Spleen (tissue), 7 donors: ENCODE data around the gene TNFRSF13B.

ENCODE experiments used
- POLR2A ChIP-seq, 3 donors: fragments of 450-650 bp; IDR thresholded peaks; one replicate each; pipeline ENCODE4 v1.5.1; 2017; ENCODE audit warnings: antibody characterized with exemption in 3 of 3, mild to moderate bottlenecking in 1 of 3
- TF ChIP-seq, protein P1 (sequence below), 11 experiments: fragments of 200-600 bp in 7 of 11; fragments of 450-650 bp in 4 of 11; sonication (generic) in 4 of 11; IDR thresholded peaks in 8 of 11; conservative IDR thresholded peaks in 3 of 11; 1 replicate in 7 of 11; 2 replicates in 4 of 11; pipeline versions ENCODE4 v1.4.0 to v1.8.0; 2016 to 2021; ENCODE audit warnings: antibody characterized with exemption in 11 of 11, inconsistent platforms in 4 of 11, mild to moderate bottlenecking in 1 of 11
- donor health status: DM: no; HTN: no; CAD: no; lungs with moderate emphysema.
- donor health status: DM: no; HTN: no; CAD: no.
- donor health status: DM: no; HTN: no; CAD: no.

DNA sequence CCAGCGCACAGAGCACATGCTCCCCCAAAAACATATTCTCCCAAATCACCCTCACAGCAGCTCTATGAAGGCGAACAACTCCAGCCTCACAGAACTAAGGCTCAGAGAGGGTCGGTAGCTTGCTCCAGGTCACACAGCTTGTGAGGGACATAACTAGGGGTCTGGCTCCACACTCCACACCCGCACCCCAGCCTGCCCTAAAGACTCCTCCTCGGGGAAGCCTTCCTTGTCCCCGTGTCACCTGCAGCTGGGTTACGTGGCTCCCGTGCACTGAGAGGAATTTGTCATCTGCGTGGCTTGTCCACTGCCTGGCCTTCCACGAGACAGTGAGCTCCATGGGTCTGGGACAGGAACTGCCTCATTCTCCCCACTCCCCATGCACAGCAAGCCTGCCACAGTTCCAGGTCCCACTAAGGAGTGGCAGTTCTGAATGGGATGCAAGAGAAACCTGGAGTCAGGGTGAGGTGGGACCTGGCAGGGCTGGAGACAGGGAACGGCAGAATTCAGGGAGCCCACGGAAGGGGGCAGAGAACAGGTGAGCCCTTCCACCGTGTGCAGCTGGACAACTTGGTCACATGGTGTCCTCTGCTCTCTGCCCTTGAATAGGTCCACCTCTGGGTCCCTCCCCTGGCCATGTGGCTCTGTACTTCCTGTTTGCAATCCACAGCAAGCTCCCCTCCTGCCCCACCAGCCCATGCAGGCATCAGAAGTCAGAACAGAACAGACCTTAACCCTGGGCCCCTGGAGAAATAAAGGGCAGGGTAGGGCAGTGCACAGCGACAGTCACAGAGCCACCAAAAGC is 27.4 kb downstream of the TNFRSF13B start:
- TF ChIP-seq, protein P1, sequence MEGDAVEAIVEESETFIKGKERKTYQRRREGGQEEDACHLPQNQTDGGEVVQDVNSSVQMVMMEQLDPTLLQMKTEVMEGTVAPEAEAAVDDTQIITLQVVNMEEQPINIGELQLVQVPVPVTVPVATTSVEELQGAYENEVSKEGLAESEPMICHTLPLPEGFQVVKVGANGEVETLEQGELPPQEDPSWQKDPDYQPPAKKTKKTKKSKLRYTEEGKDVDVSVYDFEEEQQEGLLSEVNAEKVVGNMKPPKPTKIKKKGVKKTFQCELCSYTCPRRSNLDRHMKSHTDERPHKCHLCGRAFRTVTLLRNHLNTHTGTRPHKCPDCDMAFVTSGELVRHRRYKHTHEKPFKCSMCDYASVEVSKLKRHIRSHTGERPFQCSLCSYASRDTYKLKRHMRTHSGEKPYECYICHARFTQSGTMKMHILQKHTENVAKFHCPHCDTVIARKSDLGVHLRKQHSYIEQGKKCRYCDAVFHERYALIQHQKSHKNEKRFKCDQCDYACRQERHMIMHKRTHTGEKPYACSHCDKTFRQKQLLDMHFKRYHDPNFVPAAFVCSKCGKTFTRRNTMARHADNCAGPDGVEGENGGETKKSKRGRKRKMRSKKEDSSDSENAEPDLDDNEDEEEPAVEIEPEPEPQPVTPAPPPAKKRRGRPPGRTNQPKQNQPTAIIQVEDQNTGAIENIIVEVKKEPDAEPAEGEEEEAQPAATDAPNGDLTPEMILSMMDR (IDR thresholded peaks at IDR 0.05 in 8 of 11, conservative IDR thresholded peaks at IDR 0.05 in 3 of 11) = no peak
- no peak for TF ChIP-seq POLR2A (IDR thresholded peaks at IDR 0.05)
